PFSK-1 (cell line): Measurements from ENCODE around the gene OR13J1.

Experiments
- FOXP2 ChIP-seq: optimal IDR thresholded peaks from 2 replicates; pipeline ENCODE3; 2011; ENCODE audit warnings: borderline replicate concordance, control low read depth, inconsistent platforms; ENCODE audit not compliant: insufficient read depth; ENCODE audit errors: extremely low read length, extremely low read depth
- POLR2AphosphoS5 ChIP-seq: IDR thresholded peaks from 2 replicates; pipeline ENCODE4 v1.6.1; 2012; ENCODE audit warnings: low read depth, mild to moderate bottlenecking, control low read depth, low read length, moderate library complexity
- REST ChIP-seq, 2 experiments: IDR thresholded peaks; 2 replicates each; pipeline versions ENCODE4 v1.6.1 to v1.8.0; 2011 to 2012; ENCODE audit warnings: low read depth in 2 of 2, low read length in 2 of 2, control low read depth in 1 of 2, inconsistent platforms in 1 of 2, mild to moderate bottlenecking in 1 of 2, moderate library complexity in 1 of 2; ENCODE audit not compliant: insufficient read depth in 1 of 2
- SIN3A ChIP-seq: IDR thresholded peaks from 2 replicates; pipeline ENCODE4 v1.6.1; 2012; ENCODE audit warnings: mild to moderate bottlenecking, low read length, moderate library complexity, borderline replicate concordance; ENCODE audit not compliant: insufficient read depth
- TAF1 ChIP-seq: IDR thresholded peaks from 2 replicates; pipeline ENCODE4 v1.6.1; 2012; ENCODE audit warnings: low read length, control low read depth, borderline replicate concordance; ENCODE audit not compliant: insufficient read depth

DNA sequence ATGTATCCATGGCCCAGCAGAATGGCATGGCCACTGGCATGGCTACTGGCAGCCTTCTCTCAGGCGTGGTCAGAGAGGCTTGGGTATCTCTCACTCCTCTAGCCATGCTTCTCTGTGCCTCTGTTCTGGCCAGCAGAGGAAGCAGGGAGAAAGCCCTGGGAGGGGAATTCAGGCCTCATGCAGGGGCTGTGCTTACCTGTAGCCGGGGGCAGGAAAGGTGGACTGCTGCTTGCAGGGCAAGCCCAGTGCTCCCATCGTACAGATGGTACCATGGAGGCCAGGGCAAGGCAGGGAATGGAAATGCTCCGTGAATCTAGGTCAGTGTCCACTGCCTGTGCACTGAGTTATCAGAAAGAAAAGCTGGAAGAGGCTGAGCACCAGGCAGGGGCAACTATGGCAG lies 2.7 kb downstream of the OR13J1 start:
- TF ChIP-seq FOXP2 (no peak), SIN3A (no peak), POLR2AphosphoS5 (no peak), REST (IDR thresholded peaks at IDR 0.05; ENCODE audit: insufficient read depth in 1 of 2, low read depth in 2 of 2, low read length in 2 of 2) (no peak), TAF1 (no peak)
